PC-3 (cell line): ENCODE measurements around the gene ERBB4. TPM values are rescaled to one million over a fixed set of nuclear protein-coding genes. Genes with fewer than 3 reads are reported as not detected.

Source experiments
- ATAC-seq: fragments of 200-7000 bp; cut with Tn5 transposase; 2 replicates; pipeline ENCODE4 v1.9.1; 2020; ENCODE audit warnings: mild to moderate bottlenecking, moderate library complexity
- BruUV-seq: library from RNA; stranded (reverse); fragments of 400-500 nt; replicated peaks from 2 replicates; lab custom pipeline; 2021; lab: Mats Ljungman, UMichigan
- CTCF ChIA-PET: fragments of 300-600 bp; sonication (Branson Sonifier 250); formaldehyde crosslinking; loops from one replicate; lab custom pipeline; 2022; ENCODE audit warnings: antibody characterized with exemption; lab: Charles Lee
- POLR2A ChIA-PET: fragments of 300-600 bp; sonication (Branson Sonifier 250); formaldehyde crosslinking; loops from one replicate; lab custom pipeline; 2022; ENCODE audit warnings: antibody characterized with exemption; ENCODE audit not compliant: unreplicated experiment; lab: Charles Lee
- DNase-seq: peaks from one replicate; pipeline ENCODE4 v3.0.0-alpha.2; 2015
- H2AFZ ChIP-seq: fragments of 300-600 bp; sonication (generic); 2 replicates; pipeline ENCODE4 v1.6.0; 2016; ENCODE audit warnings: antibody characterized with exemption, low read length
- H3F3A ChIP-seq: fragments of 300-600 bp; sonication (generic); one replicate; pipeline ENCODE4 v1.6.0; 2017; ENCODE audit warnings: antibody characterized with exemption, low read length, control low read depth, mild to moderate bottlenecking; ENCODE audit not compliant: unreplicated experiment
- H3K27ac ChIP-seq: fragments of 300-600 bp; sonication (generic); 2 replicates; pipeline ENCODE4 v1.5.1; 2016; ENCODE audit warnings: mild to moderate bottlenecking, low read length
- H3K27me3 ChIP-seq: fragments of 300-600 bp; sonication (generic); 2 replicates; pipeline ENCODE4 v1.6.1; 2016; ENCODE audit warnings: low read length, mixed read lengths
- H3K36me3 ChIP-seq: fragments of 300-600 bp; sonication (generic); 2 replicates; pipeline ENCODE4 v1.6.1; 2016; ENCODE audit warnings: low read depth, mixed run types, low read length, mixed read lengths
- H3K4me1 ChIP-seq: fragments of 300-600 bp; sonication (generic); 2 replicates; pipeline ENCODE4 v1.5.1; 2016; ENCODE audit warnings: low read length; ENCODE audit not compliant: insufficient read depth
- H3K4me2 ChIP-seq: fragments of 300-600 bp; sonication (generic); 2 replicates; pipeline ENCODE4 v1.6.0; 2016; ENCODE audit warnings: low read length
- H3K4me3 ChIP-seq: fragments of 300-600 bp; sonication (generic); 2 replicates; pipeline ENCODE4 v1.5.1; 2016; ENCODE audit warnings: mild to moderate bottlenecking, low read length, mixed read lengths
- H3K79me2 ChIP-seq: fragments of 300-600 bp; sonication (generic); 2 replicates; pipeline ENCODE4 v1.6.1; 2017; ENCODE audit warnings: low read length, mixed read lengths
- H3K9ac ChIP-seq: fragments of 300-600 bp; sonication (generic); 2 replicates; pipeline ENCODE4 v1.6.0; 2016; ENCODE audit warnings: mild to moderate bottlenecking, low read length
- H3K9me2 ChIP-seq: fragments of 300-600 bp; sonication (generic); replicated peaks from 2 replicates; pipeline ENCODE4 v1.6.1; 2016; ENCODE audit warnings: mixed run types, low read length, mixed read lengths
- H3K9me3 ChIP-seq: fragments of 300-600 bp; sonication (generic); 2 replicates; pipeline ENCODE4 v1.6.1; 2016; ENCODE audit warnings: low read length, mixed read lengths
- H4K20me1 ChIP-seq: fragments of 300-600 bp; sonication (generic); 2 replicates; pipeline ENCODE4 v1.6.1; 2016; ENCODE audit warnings: low read length, mixed read lengths
- EZH2 ChIP-seq: fragments of 300-600 bp; sonication (generic); IDR thresholded peaks from one replicate; pipeline ENCODE4 v1.6.1; 2017; ENCODE audit warnings: antibody characterized with exemption, mild to moderate bottlenecking, low read length; ENCODE audit not compliant: unreplicated experiment
- EZH2phosphoT487 ChIP-seq: fragments of 300-600 bp; sonication (generic); IDR thresholded peaks from 2 replicates; pipeline ENCODE4 v1.6.1; 2018; ENCODE audit warnings: mild to moderate bottlenecking, antibody characterized with exemption, low read length, borderline replicate concordance
- intact Hi-C: fragments of 100-400 bp; cut with micrococcal nuclease; formaldehyde crosslinking; loops from 2 replicates; pipeline ENCODE4 v1.9.0; 2023
- total RNA-seq: library from RNA; depleted of rRNA; stranded (reverse); fragments of >200 nt; gene quantifications from 2 replicates; pipeline ENCODE4 v1.2.3, GENCODE V29; 2014
- TF ChIP-seq, protein P1 (sequence below): fragments of 300-600 bp; sonication (generic); conservative IDR thresholded peaks from 2 replicates; pipeline ENCODE4 v1.5.1; 2017; ENCODE audit warnings: antibody characterized with exemption, low read depth, mild to moderate bottlenecking, low read length

ERBB4 gene
- total RNA-seq, 1 experiment from 2014 or later = under 0.01 TPM

GRCh38 chr2:211652327-211652726, 886.3 kb downstream of the ERBB4 start:
- Histone ChIP-seq H3K79me2 (no peaks in the 10 kb centered on the region), H3K9me3 (no peaks in the 10 kb centered on the region), H3K4me2 (no peak overlapping the region), H3K9ac (no peak overlapping the region), H3K36me3 (no peaks in the 10 kb centered on the region), H3K27me3 (no peaks in the 10 kb centered on the region), H3F3A (no peaks in the 10 kb centered on the region), H2AFZ (no peak overlapping the region), H4K20me1 (no peaks in the 10 kb centered on the region), H3K27ac (no peak overlapping the region), H3K4me1 (no peaks in the 10 kb centered on the region), H3K9me2 (no peaks in the 10 kb centered on the region), H3K4me3 (no peak overlapping the region)
- POLR2A ChIA-PET = no interaction called here
- intact Hi-C loops = no loop called here
- peak; percentile 76 for ATAC-seq
- BruUV-seq = no TSS peak
- DNase-seq = no peak
- CTCF ChIA-PET = no interaction called here
- TF ChIP-seq EZH2 = no peak
- TF ChIP-seq EZH2phosphoT487 = no peak
- TF ChIP-seq, protein P1, sequence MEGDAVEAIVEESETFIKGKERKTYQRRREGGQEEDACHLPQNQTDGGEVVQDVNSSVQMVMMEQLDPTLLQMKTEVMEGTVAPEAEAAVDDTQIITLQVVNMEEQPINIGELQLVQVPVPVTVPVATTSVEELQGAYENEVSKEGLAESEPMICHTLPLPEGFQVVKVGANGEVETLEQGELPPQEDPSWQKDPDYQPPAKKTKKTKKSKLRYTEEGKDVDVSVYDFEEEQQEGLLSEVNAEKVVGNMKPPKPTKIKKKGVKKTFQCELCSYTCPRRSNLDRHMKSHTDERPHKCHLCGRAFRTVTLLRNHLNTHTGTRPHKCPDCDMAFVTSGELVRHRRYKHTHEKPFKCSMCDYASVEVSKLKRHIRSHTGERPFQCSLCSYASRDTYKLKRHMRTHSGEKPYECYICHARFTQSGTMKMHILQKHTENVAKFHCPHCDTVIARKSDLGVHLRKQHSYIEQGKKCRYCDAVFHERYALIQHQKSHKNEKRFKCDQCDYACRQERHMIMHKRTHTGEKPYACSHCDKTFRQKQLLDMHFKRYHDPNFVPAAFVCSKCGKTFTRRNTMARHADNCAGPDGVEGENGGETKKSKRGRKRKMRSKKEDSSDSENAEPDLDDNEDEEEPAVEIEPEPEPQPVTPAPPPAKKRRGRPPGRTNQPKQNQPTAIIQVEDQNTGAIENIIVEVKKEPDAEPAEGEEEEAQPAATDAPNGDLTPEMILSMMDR = no peak

DNA sequence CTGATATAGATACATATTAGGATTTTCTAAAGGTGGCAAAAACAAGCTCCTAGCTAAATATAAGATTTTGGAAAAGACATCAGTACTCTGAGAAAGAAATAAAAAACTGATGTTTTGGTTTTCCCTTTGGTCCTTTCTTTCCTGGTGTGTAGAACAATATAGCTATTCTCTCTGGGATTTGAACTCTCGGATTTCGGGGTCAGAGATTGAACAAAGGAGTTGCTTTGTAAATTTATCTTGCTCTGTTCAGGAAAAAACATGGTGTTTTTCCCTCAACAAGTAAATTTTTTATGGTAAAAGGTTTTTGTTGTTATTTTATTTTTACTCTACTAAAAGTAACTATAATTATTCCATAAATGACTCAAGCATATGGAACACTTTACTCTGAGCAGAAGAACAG, 889.3 kb downstream of the ERBB4 start:
- no peak overlapping the region for H2AFZ ChIP-seq
- H3F3A ChIP-seq = no peaks in the 10 kb centered on the region
- no peaks in the 10 kb centered on the region for H3K9me3 ChIP-seq
- ATAC-seq (no peak), DNase-seq (no peak)
- POLR2A ChIA-PET = no interaction called here
- no peaks in the 10 kb centered on the region for H3K36me3 ChIP-seq
- no peak overlapping the region for H3K4me3 ChIP-seq
- H3K9ac ChIP-seq = no peak overlapping the region
- intact Hi-C loops = no loop called here
- H3K4me2 ChIP-seq = no peak overlapping the region
- CTCF ChIA-PET = no interaction called here
- H3K79me2 ChIP-seq = no peaks in the 10 kb centered on the region
- H3K4me1 ChIP-seq = no peaks in the 10 kb centered on the region
- H4K20me1 ChIP-seq = no peaks in the 10 kb centered on the region
- H3K27me3 ChIP-seq = no peaks in the 10 kb centered on the region
- H3K27ac ChIP-seq = no peak overlapping the region
- no TSS peak for BruUV-seq
- TF ChIP-seq, protein P1 = no peak
- no peak for TF ChIP-seq EZH2phosphoT487
- no peak for TF ChIP-seq EZH2
- H3K9me2 ChIP-seq = no peaks in the 10 kb centered on the region

DNA sequence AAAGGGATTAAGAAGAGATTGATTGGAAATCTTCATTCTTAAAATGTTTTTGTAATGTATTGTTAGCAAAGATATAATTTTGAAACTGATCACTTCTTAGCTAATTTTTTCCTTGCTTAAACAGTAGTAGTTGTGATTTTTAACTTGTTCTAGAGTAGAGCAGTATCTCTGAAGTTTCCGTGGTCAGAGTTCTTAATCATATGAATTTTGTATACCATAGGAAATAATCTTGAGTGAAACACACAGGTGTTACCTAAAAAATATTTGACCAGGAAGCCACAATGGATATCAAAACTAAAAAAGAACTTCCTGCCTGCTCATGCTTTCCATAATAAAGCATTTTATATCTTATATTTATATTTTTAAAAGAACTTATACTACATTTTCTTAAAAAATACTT, 907.1 kb downstream of the ERBB4 start:
- POLR2A ChIA-PET = no interaction called here

More for the DNA sequence above, 907.1 kb downstream of the ERBB4 start:
- CTCF ChIA-PET = no interaction called here
- H2AFZ ChIP-seq = no peak overlapping the region
- H3K27me3 ChIP-seq = peaks cover 8% of the 10 kb centered on the region; the same call in 1 of the 2 replicates
- TF ChIP-seq EZH2phosphoT487 (no peak), EZH2 (no peak)
- TF ChIP-seq, protein P1 = no peak
- DNase-seq = no peak
- no peaks in the 10 kb centered on the region for H3K4me1 ChIP-seq
- H3K9me3 ChIP-seq = no peaks in the 10 kb centered on the region
- H3F3A ChIP-seq = no peaks in the 10 kb centered on the region
- H3K79me2 ChIP-seq = no peaks in the 10 kb centered on the region
- H3K9me2 ChIP-seq = no peaks in the 10 kb centered on the region
- no peaks in the 10 kb centered on the region for H4K20me1 ChIP-seq
- no peak for ATAC-seq
- H3K36me3 ChIP-seq = no peaks in the 10 kb centered on the region
- intact Hi-C loops = no loop called here
- no peak overlapping the region for H3K4me3 ChIP-seq
- no peak overlapping the region for H3K9ac ChIP-seq
- no peak overlapping the region for H3K27ac ChIP-seq
- H3K4me2 ChIP-seq = no peak overlapping the region
- no TSS peak for BruUV-seq
